Left ventricle myocardium inferior (tissue), 1 donor: ENCODE data around the gene GRK7. TPM values are rescaled to one million over a fixed set of nuclear protein-coding genes. Genes with fewer than 3 reads are reported as not detected.

ENCODE experiments used
- DNase-seq: peaks from one replicate; pipeline ENCODE4 v3.0.0-alpha.2; 2020
- H3K27ac ChIP-seq: fragments of 200-600 bp; replicated peaks from 2 replicates; pipeline ENCODE4 v1.8.0; 2021
- H3K27me3 ChIP-seq: fragments of 200-600 bp; 2 replicates; pipeline ENCODE4 v1.8.0; 2021; ENCODE audit warnings: low read depth
- H3K36me3 ChIP-seq: fragments of 200-600 bp; 2 replicates; pipeline ENCODE4 v1.8.0; 2021
- H3K4me1 ChIP-seq: fragments of 200-600 bp; 2 replicates; pipeline ENCODE4 v1.8.0; 2021
- H3K4me3 ChIP-seq: fragments of 200-600 bp; 2 replicates; pipeline ENCODE4 v1.8.0; 2021; ENCODE audit warnings: mild to moderate bottlenecking, moderate library complexity
- H3K9me3 ChIP-seq: fragments of 200-600 bp; replicated peaks from 2 replicates; pipeline ENCODE4 v1.8.0; 2021
- intact Hi-C: fragments of 100-400 bp; cut with micrococcal nuclease; formaldehyde crosslinking; loops from one replicate; pipeline ENCODE4 v1.11.0; 2022
- total RNA-seq: library from RNA; stranded (reverse); fragmentation: NEBNext Ultra II Directional; extraction: Animal tissue kit (Norgen Biotek cat#: 25700); gene quantifications from one replicate; pipeline ENCODE4 v1.2.1, GENCODE V29; 2021
- TF ChIP-seq, protein P1 (sequence below): fragments of 200-600 bp; IDR thresholded peaks from 2 replicates; pipeline ENCODE4 v1.8.0; 2021; ENCODE audit warnings: antibody characterized with exemption, mild to moderate bottlenecking, borderline replicate concordance
- donor health status: DM: no; HTN: yes; CAD: no; lungs with severe emphysema.

The GRK7 gene
- total RNA-seq, 1 donor from 2014 or later = not detected

DNA sequence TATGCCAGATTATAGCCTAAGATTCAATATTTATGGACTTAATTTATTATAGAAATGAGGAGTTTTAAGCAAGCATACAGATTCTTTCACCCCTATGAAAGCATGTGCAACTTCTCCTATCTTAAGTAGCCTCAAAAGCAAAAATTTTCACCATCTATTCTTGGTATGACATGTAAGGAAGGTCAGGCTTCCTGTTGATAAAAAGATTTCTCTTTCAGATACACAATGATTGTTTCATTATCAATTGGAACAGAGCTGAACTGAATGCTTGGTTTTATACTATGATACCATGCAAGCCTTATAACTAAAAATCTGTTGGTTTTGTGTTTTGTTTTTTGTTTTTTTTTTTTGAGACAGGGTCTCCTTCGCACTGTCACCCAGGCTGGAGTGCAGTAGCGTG is 3.9 kb downstream of the GRK7 start:
- Histone ChIP-seq H3K9me3 (no peaks in the 10 kb centered on the region), H3K36me3 (no peaks in the 10 kb centered on the region), H3K4me3 (no peak overlapping the region), H3K27ac (no peak overlapping the region), H3K4me1 (no peaks in the 10 kb centered on the region), H3K27me3 (no peaks in the 10 kb centered on the region)
- no peak for DNase-seq
- intact Hi-C loops = no loop called here
- TF ChIP-seq, protein P1, sequence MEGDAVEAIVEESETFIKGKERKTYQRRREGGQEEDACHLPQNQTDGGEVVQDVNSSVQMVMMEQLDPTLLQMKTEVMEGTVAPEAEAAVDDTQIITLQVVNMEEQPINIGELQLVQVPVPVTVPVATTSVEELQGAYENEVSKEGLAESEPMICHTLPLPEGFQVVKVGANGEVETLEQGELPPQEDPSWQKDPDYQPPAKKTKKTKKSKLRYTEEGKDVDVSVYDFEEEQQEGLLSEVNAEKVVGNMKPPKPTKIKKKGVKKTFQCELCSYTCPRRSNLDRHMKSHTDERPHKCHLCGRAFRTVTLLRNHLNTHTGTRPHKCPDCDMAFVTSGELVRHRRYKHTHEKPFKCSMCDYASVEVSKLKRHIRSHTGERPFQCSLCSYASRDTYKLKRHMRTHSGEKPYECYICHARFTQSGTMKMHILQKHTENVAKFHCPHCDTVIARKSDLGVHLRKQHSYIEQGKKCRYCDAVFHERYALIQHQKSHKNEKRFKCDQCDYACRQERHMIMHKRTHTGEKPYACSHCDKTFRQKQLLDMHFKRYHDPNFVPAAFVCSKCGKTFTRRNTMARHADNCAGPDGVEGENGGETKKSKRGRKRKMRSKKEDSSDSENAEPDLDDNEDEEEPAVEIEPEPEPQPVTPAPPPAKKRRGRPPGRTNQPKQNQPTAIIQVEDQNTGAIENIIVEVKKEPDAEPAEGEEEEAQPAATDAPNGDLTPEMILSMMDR = no peak

GRCh38 chr3:141769221-141769894 is 6.2 kb downstream of the GRK7 start:
- intact Hi-C loops = no loop called here
- no peak for DNase-seq
- H3K27ac ChIP-seq = no peak overlapping the region
- TF ChIP-seq, protein P1 = no peak
- no peaks in the 10 kb centered on the region for H3K27me3 ChIP-seq
- no peaks in the 10 kb centered on the region for H3K36me3 ChIP-seq
- H3K4me1 ChIP-seq = no peaks in the 10 kb centered on the region
- H3K4me3 ChIP-seq = no peak overlapping the region
- H3K9me3 ChIP-seq = no peaks in the 10 kb centered on the region

DNA sequence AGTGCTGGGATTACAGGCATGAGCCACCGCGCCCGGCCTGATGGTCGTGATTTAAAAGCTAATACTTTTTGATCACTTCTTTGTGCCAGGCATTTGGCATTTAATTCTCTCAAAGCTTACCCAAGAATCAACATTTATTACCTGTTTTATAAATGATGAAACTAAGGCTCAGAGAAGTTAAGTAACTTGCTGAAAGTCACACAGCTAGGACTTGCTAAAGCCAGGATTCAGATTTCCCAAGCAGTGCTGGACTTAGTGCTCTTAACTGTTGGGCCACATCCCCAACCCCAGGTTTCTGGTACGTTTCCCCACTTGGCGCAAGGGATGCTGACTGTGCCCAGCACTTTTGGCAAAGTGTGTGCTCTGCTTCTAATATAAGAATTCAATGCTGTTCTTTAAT is 10.5 kb downstream of the GRK7 start:
- intact Hi-C loops = no loop called here

DNA sequence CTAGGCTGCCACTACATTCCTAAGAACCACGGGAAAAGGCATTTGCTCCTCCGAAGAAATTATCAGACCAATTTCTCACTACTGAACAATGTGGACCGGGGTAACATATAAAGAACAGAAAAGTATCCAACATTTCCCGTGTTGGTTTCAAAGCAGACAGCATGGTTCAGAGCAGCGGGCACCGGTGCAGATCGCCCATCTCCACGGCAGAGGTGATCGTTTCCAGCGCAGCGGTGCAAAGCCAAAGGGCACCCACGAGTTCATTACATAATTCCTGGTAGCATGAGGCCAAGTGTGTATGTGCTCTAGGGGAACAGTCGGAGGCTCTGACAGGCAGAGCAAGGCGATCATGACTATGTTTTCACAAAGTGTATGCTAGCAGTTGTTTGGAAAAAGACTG is 13.2 kb downstream of the GRK7 start:
- intact Hi-C loops = no loop called here
- H3K27ac ChIP-seq = no peak overlapping the region
- no peak for DNase-seq

More for the DNA sequence above, 10.5 kb downstream of the GRK7 start:
- no peak for DNase-seq
- Histone ChIP-seq H3K9me3 (no peaks in the 10 kb centered on the region), H3K4me1 (no peaks in the 10 kb centered on the region), H3K36me3 (no peaks in the 10 kb centered on the region), H3K4me3 (no peak overlapping the region), H3K27ac (no peak overlapping the region), H3K27me3 (no peaks in the 10 kb centered on the region)
- TF ChIP-seq, protein P1 = no peak

DNA sequence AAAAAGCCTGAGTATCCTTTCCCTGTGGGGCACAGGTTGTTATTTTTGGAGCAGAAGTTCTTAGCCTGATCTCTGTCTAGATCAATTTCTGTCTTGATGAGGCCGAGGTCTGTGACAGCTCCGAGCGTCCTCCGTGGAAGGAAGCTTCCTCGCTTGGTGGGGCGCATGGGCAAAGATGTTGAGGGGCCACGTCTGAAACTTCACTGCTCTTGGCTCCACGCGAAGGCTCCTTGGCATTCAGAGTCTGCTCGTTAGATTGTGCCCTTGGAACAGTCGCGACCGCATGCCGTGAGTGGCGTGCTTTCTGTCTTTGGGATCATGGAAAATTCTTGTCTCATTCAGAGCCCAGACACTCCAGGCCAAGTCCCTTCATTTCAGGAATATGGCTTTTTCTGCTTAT is 13.7 kb downstream of the GRK7 start:
- no peaks in the 10 kb centered on the region for H3K4me1 ChIP-seq
- no peaks in the 10 kb centered on the region for H3K9me3 ChIP-seq
- TF ChIP-seq, protein P1 = no peak
- no peak overlapping the region for H3K4me3 ChIP-seq
- intact Hi-C loops = no loop called here
- DNase-seq = no peak
- H3K27me3 ChIP-seq = no peaks in the 10 kb centered on the region
- H3K27ac ChIP-seq = no peak overlapping the region
- H3K36me3 ChIP-seq = no peaks in the 10 kb centered on the region

More for the DNA sequence above, 13.2 kb downstream of the GRK7 start:
- no peak overlapping the region for H3K4me3 ChIP-seq
- no peaks in the 10 kb centered on the region for H3K36me3 ChIP-seq
- no peaks in the 10 kb centered on the region for H3K4me1 ChIP-seq
- TF ChIP-seq, protein P1 = no peak
- no peaks in the 10 kb centered on the region for H3K9me3 ChIP-seq
- H3K27me3 ChIP-seq = no peaks in the 10 kb centered on the region
